ENCODE data around the gene MYF5.

DNA sequence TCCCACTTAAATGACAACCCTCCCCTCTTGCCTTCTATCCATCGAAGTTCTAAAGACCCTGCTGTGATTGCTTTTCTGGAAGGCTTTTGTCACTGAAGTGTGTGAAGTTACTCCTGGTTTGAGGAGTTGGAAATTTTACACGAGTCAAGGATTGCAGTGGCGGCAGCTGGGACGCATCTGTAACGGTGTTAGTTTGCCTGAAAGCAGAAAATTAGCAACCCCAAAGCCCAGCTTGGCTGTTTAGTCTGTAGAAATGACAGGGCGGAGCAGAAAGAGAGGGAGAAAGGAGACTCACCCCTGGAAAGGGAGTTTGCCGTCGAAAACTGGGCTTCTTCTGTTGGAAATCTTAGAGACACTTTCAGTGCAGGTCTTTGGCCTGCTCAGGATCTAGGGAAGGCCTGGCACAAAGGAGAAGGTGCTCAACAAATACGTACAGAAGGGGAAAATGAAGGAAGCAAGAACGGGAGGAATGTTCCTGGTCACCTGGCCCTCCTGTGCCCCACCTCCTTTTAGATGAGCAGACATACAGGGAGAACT is 931 bp upstream of the MYF5 start:
- TF ChIP-seq CTCF (IDR thresholded peaks at IDR 0.05): no peak
- TF ChIP-seq POLR2A (IDR thresholded peaks at IDR 0.05): no peak
